GM12878 (cell line): ENCODE measurements around the gene SNCG. TPM values are rescaled to one million over a fixed set of nuclear protein-coding genes. Genes with fewer than 3 reads are reported as not detected.
"Not testable (repeated sequence)": the region's sequence is repeated elsewhere in the genome, so short reads cannot be mapped to it uniquely, and the experiment has no call there.

Experiments
- ATAC-seq: fragments of 200-7000 bp; cut with Tn5 transposase; 3 replicates; pipeline ENCODE4 v1.9.1; 2020; ENCODE audit warnings: mild to moderate bottlenecking, moderate library complexity
- BruUV-seq: library from RNA; stranded (reverse); fragments of 400-500 nt; replicated peaks from 2 replicates; lab custom pipeline; 2021; lab: Mats Ljungman, UMichigan
- CTCF ChIA-PET: fragments of 300-600 bp; sonication (Branson Sonifier 250); formaldehyde crosslinking; extraction: SDS; loops from one replicate; lab custom pipeline; 2021; ENCODE audit warnings: inconsistent platforms; lab: Yijun Ruan, JAX
- POLR2A ChIA-PET: fragments of 350-600 bp; formaldehyde crosslinking; extraction: SDS; loops from one replicate; lab custom pipeline; 2021; ENCODE audit warnings: inconsistent platforms; lab: Charles Lee
- RAD21 ChIA-PET: fragments of 300-600 bp; sonication (Branson Sonifier 250); formaldehyde crosslinking; loops from one replicate; lab custom pipeline; 2023; ENCODE audit warnings: antibody characterized with exemption; ENCODE audit not compliant: unreplicated experiment; lab: Charles Lee
- SMC1A ChIA-PET: fragments of 300-600 bp; sonication (Branson Sonifier 250); formaldehyde crosslinking; loops from one replicate; lab custom pipeline; 2023; ENCODE audit not compliant: unreplicated experiment, uncharacterized antibody; lab: Charles Lee
- DNase-seq: peaks from one replicate; pipeline ENCODE4 v3.0.0-alpha.2; 2011; ENCODE audit warnings: low read depth, low spot score
- FAIRE-seq: peaks from 3 replicates; lab custom pipeline; 2011; peaks lifted over from hg19 to GRCh38; lab: Jason Lieb, UNC
- H2AFZ ChIP-seq: 2 replicates; pipeline ENCODE4 v1.6.0; 2011; ENCODE audit warnings: low read depth, low read length, control low read depth; ENCODE audit not compliant: control insufficient read depth
- H3K27ac ChIP-seq: 2 replicates; pipeline ENCODE4 v1.5.1; 2011; ENCODE audit warnings: control low read depth; ENCODE audit not compliant: control insufficient read depth, insufficient read depth
- H3K27me3 ChIP-seq, 2 experiments: replicated peaks in 1 of 2; 2 replicates each; pipeline versions ENCODE4 v1.6.0 to v1.6.1; 2011; ENCODE audit warnings: low read length in 1 of 2; ENCODE audit not compliant: control insufficient read depth in 2 of 2, insufficient read depth in 2 of 2
- H3K36me3 ChIP-seq, 2 experiments: 2 replicates each; pipeline ENCODE4 v1.5.1; 2011; ENCODE audit warnings: low read length in 1 of 2; ENCODE audit not compliant: control insufficient read depth in 2 of 2, insufficient read depth in 2 of 2
- H3K4me1 ChIP-seq: 2 replicates; pipeline ENCODE4 v1.6.1; 2011; ENCODE audit warnings: mild to moderate bottlenecking, low read length, moderate library complexity, mixed read lengths; ENCODE audit not compliant: control insufficient read depth, insufficient read depth
- H3K4me2 ChIP-seq: 2 replicates; pipeline ENCODE4 v1.6.0; 2011; ENCODE audit warnings: control low read depth; ENCODE audit not compliant: control insufficient read depth, insufficient read depth
- H3K4me3 ChIP-seq: fragments of 200-600 bp; sonication (generic); 2 replicates; pipeline ENCODE4 v1.5.1; 2016
- H3K79me2 ChIP-seq: 2 replicates; pipeline ENCODE4 v1.6.0; 2011; ENCODE audit warnings: low read length; ENCODE audit not compliant: control insufficient read depth, insufficient read depth
- H3K9ac ChIP-seq: 2 replicates; pipeline ENCODE4 v1.8.0; 2011; ENCODE audit warnings: low read length, control low read depth, mixed read lengths; ENCODE audit not compliant: control insufficient read depth, insufficient read depth
- H3K9me3 ChIP-seq: replicated peaks from 3 replicates; pipeline ENCODE4 v1.5.1; 2011; ENCODE audit warnings: mild to moderate bottlenecking, low read length; ENCODE audit not compliant: control insufficient read depth, insufficient read depth
- H4K20me1 ChIP-seq: 2 replicates; pipeline ENCODE4 v1.6.0; 2011; ENCODE audit not compliant: control insufficient read depth, insufficient read depth
- BMI1 ChIP-seq: fragments of 450-650 bp; IDR thresholded peaks from 2 replicates; pipeline ENCODE4 v1.6.1; 2016; ENCODE audit warnings: mild to moderate bottlenecking, moderate library complexity, borderline replicate concordance
- WGBS: methylation state at CpG from one replicate; pipeline ENCODE4 v1.1.6; 2016; ENCODE audit warnings: low lambda C conversion rate; ENCODE audit not compliant: insufficient replicate concordance, insufficient coverage; ENCODE audit errors: missing lambda C conversion rate; 5-methylcytosine and 5-hydroxymethylcytosine counted together
- in situ Hi-C: fragments of 300-500 bp; cut with MboI; formaldehyde crosslinking; loops from 9 replicates; pipeline ENCODE4 v1.14.3; 2018; ENCODE audit warnings: mixed read lengths
- intact Hi-C: fragments of 100-400 bp; cut with micrococcal nuclease; formaldehyde crosslinking; loops from one replicate; pipeline ENCODE4 v1.14.2; 2022; ENCODE audit not compliant: unreplicated experiment
- polyA plus RNA-seq, 11 experiments: library from polyadenylated mRNA; depleted of rRNA in 4 of 11; unstranded in 6 of 11; stranded (reverse) in 5 of 11; fragments of >200 nt; fragmentation: Nextera tagmentation in 4 of 11; fragmentation: Illumina TruSeq in 1 of 11; extraction: Ambion mirVana in 4 of 11; extraction: Trizol in 1 of 11; gene quantifications; 1 replicate in 1 of 11; 2 replicates in 10 of 11; pipeline versions ENCODE4 v1.2.1 to v1.2.3, GENCODE V29; 2011 to 2016; ENCODE audit warnings: inconsistent platforms in 2 of 11, missing spikeins in 2 of 11, low read depth in 1 of 11
- total RNA-seq, 4 experiments: library from RNA; depleted of rRNA in 3 of 4; stranded (reverse); fragments of >200 nt in 3 of 4; fragmentation: Illumina TruSeq in 1 of 4; extraction: Trizol in 1 of 4; gene quantifications; 2 replicates each; pipeline versions ENCODE4 v1.2.1 to v1.2.3, GENCODE V29; 2013 to 2021

The SNCG gene
- total and polyA plus RNA-seq, 10 of the 15 experiments (the other 5 are each of a cell fraction or from before 2014, with no cell fraction given): 0.22 to 1.3 (median 0.42) TPM; not detected in 6

GRCh38 chr10:86992929-86993328 is 34.5 kb downstream of the SNCG start:
- DNase-seq (no peak), ATAC-seq (no peak), FAIRE-seq (no peak)
- Histone ChIP-seq H3K79me2 (no peaks in the 10 kb centered on the region), H3K4me2 (no peak overlapping the region), H3K27ac (no peak overlapping the region), H3K4me3 (no peak overlapping the region), H3K4me1 (no peaks in the 10 kb centered on the region), H3K27me3 (peaks cover 0 to 2% of the 10 kb centered on the region in 2 experiments; a peak in 1 of 4 replicates), H4K20me1 (no peaks in the 10 kb centered on the region), H3K9me3 (no peaks in the 10 kb centered on the region), H2AFZ (no peak overlapping the region), H3K36me3 (no peaks in the 10 kb centered on the region), H3K9ac (no peak overlapping the region)
- TF ChIP-seq BMI1: no peak
- no TSS peak for BruUV-seq
- ChIA-PET SMC1A (no interaction called here), POLR2A (no interaction called here), CTCF (no interaction called here), RAD21 (no interaction called here)
- intact Hi-C loops (no loop called here), in situ Hi-C loops (no loop called here)
- 55% methylated on average over 2 of the region's 2 CpGs for WGBS

- H3K27me3 ChIP-seq, H4K20me1 ChIP-seq, ATAC-seq, H2AFZ ChIP-seq, RAD21 ChIA-PET, H3K79me2 ChIP-seq, H3K9me3 ChIP-seq, CTCF ChIA-PET, SMC1A ChIA-PET, in situ Hi-C loops, H3K9ac ChIP-seq, intact Hi-C loops, DNase-seq, H3K27ac ChIP-seq, H3K4me3 ChIP-seq, FAIRE-seq, H3K4me2 ChIP-seq, H3K4me1 ChIP-seq, H3K36me3 ChIP-seq, BruUV-seq: not testable (repeated sequence)
- POLR2A ChIA-PET: interaction anchor here (0.6 kb wide), 1 partner anchor 134 kb away, joined by 3 read pairs; no protein-coding TSS in a partner anchor
- WGBS: 25% methylated on average over 6 of the region's 6 CpGs
Observed at GRCh38 chr10:86999802-87000403, 41.5 kb downstream of the SNCG start.
